NCI-H1436 (cell line): Measurements from ENCODE around the gene SLC35G2.
"Not testable (repeated sequence)": the region's sequence is repeated elsewhere in the genome, so short reads cannot be mapped to it uniquely, and the experiment has no call there.

Source experiments
- DNase-seq: peaks from one replicate; lab custom pipeline; 2025; lab: John Stamatoyannopoulos, UW

SLC35G2 gene

DNA sequence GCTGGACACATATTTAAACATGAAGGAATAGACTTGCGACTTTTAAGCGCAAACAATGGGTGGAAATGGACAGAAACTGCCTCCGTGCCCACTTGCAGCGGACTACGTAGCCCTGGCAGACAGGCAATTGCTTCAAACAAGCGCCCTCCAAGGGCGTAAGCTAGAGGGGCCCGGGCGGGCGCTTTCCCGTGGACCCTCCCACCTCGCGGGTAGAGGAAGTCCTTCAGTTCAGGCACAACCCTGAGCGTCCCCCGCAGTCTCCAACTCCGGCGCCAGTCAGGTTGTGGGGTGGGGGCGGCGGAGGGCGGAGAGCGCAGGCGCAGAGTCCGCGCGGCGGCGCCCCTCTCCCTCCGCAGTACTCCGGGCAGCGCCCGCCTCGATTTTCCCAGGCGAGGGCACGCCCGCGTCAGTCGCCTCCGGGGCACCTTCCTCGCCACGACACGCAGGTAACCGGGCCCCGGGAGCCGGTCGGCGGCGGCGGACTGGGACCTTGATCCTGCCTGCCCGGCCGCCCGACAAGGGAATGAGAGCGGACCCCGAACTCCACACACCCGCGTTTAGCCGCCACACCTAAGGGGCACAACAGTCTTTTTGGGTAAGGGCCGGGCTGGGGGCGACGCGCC lies at the start of gene SLC35G2:
Gene SLC35G2, plus strand, starts transcription at position 358 of the 623 bp plus-strand sequence. CDS start 35,335 bp downstream, outside the sequence.
- peak; percentile 91 for DNase-seq

DNA sequence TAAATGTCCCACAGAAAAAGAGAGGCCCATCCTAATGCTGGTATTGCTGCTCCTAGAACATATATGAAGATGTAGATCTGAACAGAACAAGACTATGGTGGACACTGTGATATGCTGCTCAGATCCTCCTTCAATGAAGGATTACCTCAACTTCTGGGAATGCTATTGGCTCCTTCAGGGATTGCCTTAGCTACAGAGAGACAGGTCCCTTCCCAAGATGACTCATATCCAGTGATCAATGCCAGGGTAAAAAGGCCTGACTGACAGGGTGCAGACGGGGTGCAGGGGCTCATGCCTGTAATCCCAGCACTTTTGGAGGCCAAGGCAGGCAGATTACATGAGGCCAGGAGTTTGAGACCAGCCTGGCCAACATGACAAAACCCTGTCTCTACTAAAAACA lies 46.2 kb upstream of the SLC35G2 start:
- DNase-seq: no peak

DNA sequence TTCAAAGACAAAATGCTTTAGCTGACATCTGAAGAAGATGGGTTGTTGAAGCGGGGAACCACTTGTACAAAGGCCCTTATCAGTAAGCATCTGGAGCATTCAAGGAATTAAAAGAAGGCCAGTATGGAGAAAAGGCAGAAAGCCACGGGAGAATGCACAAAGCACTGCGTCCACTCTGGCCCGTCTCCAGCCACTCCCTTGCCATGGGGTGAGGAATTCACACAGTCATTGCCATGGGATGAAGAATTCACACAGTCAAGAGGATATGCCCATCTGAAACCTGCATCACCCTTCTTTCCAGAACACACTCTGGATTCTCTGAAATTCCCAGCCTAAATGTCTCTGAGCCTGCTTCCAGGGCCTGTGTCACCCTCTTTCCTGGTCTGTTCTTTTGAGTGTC lies 40.1 kb upstream of the SLC35G2 start:
- no peak for DNase-seq

DNA sequence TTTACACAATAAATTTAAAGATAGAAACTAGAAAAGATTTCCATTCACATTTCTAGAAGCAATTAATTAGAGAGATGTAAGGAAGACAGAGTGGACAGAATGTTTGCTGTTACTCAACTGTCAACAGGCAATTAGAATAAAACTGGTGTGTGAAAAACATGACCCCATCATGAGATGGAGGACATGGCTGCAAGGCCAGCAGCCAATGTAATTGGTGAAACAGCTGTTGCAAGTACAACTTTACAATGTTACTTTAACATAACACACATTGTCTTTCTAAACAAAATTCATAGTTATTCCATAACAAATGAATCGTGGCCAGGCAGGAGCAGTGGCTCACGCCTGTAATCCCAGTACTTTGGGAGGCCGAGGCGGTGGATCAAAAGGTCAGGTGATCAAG lies 38.2 kb upstream of the SLC35G2 start:
- no peak for DNase-seq

DNA sequence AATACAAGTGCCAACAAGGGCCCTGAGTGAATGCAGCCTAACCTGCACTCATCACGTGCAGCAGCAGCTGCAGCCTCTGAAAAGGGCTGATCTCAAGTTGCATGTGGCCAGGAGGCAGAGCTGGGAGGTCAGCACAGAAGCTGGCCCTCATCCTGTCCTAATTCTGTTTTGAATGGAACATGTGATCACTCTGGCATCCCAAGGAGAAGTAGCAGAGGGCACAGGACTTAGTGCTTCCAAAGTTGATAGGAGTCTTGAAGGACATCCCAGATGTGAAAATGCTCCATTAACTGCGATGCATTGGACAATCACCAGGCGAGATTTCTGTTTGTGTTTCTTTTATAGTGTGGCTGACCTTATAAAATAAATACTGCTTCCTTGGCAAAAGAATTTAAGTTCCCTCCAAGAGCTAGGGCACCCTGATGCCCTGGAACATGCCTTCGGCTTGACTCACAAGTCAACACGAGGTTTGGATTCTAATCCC lies 35.2 kb upstream of the SLC35G2 start:
- DNase-seq: no peak

DNA sequence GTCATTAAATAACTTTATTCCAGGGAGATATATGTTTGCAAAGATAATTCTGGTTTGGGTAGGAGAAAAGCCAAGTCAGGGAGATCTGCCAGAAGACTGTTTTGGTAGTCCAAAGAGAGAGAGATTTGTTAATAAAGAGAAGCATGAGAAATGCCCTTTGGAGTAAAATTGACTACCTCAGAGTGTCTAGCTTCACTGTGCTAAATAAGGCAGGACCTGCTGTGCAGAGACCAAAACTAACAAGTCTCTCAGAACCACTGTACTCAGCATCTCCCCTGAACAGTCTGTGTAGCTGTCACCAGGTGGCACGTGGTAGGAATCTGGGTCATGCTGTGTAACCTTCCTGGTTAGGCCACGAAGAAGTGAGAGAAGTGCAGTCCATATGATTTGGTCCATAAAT lies 31.6 kb upstream of the SLC35G2 start:
- DNase-seq: no peak

DNA sequence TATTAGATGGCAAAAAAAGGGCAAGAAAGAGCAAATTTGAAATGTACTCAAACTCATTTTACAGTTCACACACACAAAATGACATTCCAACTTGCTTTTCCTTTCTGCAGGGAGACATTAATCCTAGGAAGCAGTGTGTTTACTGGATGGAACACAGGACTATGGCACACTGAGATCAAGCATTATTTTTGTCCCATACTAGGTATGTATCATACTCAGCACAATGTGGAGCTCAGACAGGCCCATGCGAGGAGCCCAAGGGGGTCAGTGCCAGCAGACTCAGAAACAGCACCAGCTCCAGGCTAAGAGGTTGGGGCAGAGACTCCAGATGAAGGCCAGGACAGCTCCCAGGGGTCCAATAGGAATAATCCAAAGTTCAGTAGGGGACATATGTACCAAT lies 30.8 kb upstream of the SLC35G2 start:
- no peak for DNase-seq

DNA sequence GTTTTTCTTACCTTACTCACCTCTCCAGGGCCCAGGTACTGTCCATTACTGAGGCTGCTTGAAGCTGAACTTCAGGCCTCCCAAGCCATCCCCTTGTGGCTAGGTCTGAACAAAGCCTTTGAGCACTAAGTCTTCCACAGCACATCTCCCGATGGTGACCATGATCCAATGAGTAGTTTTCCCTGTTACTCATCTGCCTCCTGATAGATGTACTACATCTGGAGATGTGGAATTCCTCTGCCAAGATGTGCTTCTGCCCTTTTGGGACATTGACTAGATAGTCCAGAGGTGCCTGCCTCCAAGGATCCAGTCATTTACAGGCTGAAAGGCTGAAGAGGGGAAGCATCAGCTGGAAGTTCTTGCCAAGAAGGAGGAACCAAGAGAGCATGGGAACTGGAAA lies 28.9 kb upstream of the SLC35G2 start:
- no peak for DNase-seq

DNA sequence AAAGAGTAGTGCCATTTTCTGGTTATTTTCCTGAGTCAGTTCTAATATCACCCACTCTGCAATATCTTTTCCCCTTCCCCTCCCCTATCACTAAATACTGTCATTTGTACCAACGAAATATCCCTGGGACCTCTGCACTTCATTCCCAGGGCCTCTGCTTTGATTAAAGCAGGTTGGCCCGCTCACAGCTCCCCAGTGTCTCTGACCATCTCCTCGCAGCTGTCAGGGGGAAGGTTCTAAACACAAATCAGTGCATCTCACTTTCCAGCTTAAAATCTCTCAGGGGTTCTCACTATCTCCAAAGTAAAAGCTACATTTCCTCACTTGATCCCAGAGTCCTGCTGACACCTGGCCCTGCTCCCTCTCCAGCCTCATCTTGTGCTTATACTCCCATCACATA lies 28.1 kb upstream of the SLC35G2 start:
- no peak for DNase-seq

DNA sequence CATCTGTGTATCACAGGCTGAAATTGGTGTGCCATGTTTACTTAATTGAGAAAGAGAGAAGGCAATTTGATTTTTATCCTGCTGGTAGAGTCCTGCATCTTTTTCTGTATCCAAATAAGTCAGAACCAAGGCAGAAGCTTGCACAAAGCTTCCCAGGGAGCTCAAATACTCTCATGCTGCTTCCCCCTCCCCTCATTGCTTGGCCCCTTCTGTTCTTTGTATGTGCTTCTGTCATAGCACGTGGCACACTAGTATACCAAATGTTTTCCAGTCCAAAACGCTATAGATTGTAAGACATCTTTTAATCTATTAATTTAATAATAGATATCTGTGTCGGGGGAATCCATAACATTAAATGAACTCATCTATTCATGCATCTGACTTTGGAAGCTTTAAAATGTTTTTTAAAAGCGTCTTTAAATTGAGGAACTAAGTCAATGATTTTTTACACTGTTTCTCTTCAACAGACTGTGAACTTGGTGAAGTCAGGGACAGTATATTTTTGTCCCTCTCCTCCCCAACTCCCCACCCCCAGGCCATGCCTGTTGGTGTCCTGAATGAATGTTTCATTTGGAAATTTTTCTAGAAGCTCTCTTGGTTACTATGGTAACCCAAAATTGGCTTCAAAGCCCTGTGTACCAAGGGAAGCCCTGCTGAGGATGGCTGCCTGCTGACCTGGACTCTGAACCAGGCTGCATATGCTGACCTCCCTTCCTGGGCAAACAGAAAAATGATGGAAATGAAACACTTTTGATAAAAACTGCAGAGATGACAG lies 26.2 kb upstream of the SLC35G2 start:
- no peak for DNase-seq

DNA sequence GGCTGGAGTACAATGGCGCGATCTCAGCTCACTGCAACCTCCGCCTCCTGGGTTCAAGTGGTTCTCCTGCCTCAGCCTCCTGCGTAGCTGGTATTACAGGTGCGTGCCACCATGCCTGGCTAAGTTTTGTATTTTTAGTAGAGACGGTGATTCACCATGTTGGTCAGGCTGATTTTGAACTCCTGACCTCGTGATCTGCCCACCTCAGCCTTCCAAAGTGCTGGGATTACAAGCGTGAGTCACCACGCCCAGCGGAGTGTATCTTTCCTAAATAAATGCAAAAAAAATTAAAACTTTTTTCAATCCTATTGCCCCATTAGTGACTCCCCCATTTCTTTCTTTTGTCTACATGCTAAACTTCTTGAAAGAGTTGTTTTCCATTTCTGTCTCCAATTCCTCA lies 17.8 kb upstream of the SLC35G2 start:
- DNase-seq: not testable (repeated sequence)

DNA sequence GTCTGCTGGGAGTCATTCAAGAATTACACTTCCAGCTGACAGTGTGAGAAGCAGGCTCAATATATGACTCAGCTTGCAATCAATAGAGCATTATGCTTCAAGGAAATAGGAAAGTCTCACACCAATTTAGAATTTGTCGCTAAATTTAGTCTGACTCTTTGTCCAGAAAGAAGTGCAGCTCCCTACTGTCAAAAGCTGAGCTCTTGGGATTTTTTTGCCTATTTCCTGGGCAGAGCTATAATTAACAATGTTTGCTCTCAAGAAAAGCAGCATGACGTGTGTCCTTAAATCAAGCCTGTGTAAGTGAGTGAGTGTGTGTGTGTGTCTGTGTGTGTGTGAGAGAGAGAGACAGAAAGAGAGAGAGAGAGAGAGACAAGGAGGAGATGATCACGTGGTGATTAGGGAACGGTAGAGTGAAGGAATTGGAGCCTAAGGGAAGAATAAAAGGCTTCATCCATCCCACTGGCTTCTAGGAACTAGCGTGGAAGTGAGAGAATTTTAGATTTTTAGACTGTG lies 16.4 kb upstream of the SLC35G2 start:
- peak; percentile 82 for DNase-seq

DNA sequence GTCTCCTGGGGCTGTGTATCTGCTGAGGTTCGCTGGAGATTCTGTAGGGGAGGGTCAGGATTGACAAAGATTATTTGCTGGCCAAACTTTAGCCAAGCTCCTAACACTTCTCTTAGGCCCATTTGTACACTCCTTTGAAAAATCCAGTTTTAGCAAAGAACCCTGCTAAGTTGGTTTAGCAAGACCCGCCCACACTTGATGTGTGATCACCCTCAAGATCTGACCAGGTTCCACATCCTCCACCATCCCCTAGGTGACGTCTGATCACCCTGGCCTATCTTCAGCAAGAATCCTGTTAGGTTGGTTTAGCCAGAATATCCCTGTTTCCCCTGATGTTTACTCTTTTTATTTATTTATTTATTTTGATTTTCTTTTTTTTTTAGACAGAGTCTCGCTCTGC lies 14.8 kb upstream of the SLC35G2 start:
- no peak for DNase-seq

DNA sequence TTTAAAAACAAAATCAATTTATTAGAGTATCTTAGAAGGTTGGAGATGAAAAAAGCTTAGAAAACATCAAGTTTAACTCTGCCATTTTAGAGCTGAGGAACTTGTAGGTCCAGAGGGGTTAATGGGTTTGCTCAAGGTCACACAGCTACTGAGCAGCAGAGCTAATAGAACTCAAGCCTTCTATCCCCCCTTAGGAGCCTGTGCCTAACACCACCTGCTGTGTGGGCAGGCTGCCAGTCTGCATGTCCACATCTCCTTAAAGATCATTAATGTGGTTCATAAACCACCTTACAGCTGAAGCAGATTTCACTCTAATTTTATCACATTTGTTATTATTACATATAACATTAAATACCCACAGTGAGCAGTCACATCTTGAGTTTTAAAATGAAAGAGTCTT lies 14.1 kb upstream of the SLC35G2 start:
- DNase-seq: no peak

DNA sequence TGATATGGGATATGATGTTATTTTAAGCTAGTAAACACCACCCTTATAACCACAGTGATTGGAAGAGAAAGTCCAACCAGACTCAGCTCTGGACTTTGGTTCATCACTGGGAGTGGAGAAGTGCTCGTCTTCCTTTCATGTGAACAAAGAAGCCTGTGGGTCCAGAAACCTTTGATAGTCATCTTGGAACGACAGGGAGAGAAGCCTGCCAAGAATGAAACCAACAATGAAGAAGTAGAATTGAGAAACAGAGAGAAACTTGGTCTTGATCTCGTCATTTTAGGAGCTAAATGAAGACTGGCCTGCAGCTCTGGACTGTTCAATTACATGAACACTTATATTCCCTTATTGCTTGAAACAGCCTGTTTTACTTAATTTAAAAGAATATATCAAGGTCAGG lies 13.1 kb upstream of the SLC35G2 start:
- DNase-seq: no peak

DNA sequence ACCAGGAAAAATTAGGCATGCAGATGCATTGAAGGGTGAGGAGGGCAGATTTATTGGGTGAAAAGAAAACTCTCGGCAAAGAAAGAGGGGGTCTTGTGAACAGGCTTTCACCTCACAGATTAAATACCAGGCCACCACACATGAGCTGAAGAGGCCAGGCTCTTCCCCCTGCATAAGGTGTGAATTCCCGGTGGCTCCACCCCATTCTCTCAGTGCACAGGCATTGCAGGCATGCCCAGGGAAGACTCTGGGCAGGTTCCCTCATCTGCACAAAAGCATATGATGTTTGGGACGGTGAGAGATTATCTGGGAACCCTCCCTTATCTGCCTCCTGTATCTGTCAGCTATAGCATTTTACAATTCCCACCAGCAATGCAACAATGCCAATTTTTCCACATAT lies 7.2 kb upstream of the SLC35G2 start:
- no peak for DNase-seq

DNA sequence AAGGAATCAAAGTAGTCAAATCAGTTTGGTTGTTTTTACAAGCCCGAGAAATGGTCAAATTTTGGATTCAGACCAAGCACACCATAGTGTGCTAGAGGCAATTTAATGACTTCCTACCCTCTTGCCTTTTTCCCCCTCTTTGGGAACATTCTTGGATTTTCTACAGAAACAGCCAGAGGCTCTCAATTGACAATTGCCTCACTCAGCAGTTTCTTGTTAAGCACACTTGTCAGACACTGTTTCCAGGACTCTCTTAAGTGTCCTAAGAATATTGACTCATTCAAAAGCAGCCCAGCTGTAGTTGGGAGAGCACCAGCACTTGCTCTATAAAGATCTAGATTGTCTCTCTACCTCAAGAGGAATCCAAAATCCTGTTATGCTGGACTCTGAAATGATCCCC lies 1.5 kb upstream of the SLC35G2 start:
- DNase-seq: no peak

DNA sequence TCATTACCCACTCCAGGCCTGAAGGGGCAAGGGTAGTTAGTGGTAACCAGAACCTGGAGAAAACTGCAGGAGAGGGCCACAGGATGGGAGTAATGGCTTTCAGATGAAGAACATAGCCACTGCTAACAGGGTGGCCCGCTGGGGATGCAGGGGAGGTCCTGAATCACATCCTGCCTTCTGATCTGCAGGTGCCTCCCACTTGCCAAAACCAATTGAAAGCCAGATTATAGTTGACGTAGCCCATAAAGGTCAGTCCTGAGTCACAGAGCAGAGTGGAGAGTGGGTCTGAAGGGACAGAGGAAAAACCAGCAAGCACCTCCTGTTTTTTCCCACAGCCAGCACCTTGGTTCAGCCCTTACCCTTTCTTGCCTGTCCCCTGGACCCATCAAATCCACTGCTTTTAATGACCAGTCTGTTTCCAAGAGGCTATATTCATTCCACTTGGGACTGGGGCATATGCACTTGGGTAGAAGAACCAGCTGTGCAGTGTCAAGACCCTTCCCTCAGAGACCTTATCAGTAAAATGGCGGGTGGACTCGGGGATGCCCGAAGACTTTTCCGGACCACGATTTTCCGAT lies 646 bp upstream of the SLC35G2 start:
- peak; percentile 50 for DNase-seq

DNA sequence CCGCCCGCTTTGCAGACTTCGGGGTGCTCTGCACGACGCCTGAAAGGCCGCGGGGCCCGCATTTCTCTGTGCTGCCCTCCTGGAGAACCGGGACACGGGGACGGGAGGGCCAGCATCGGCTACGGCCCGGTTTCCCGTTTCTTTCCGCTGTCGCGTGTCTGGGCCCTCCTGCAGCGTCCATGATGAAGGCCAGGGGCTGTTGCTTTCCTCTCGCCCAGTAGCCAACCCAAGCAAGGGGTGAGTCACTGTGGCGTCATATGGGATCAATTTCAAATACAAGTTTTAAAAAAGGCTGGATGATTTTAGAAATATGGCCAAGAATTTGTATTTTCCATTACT lies 435 bp downstream of the SLC35G2 start:
- peak; percentile 44 for DNase-seq

DNA sequence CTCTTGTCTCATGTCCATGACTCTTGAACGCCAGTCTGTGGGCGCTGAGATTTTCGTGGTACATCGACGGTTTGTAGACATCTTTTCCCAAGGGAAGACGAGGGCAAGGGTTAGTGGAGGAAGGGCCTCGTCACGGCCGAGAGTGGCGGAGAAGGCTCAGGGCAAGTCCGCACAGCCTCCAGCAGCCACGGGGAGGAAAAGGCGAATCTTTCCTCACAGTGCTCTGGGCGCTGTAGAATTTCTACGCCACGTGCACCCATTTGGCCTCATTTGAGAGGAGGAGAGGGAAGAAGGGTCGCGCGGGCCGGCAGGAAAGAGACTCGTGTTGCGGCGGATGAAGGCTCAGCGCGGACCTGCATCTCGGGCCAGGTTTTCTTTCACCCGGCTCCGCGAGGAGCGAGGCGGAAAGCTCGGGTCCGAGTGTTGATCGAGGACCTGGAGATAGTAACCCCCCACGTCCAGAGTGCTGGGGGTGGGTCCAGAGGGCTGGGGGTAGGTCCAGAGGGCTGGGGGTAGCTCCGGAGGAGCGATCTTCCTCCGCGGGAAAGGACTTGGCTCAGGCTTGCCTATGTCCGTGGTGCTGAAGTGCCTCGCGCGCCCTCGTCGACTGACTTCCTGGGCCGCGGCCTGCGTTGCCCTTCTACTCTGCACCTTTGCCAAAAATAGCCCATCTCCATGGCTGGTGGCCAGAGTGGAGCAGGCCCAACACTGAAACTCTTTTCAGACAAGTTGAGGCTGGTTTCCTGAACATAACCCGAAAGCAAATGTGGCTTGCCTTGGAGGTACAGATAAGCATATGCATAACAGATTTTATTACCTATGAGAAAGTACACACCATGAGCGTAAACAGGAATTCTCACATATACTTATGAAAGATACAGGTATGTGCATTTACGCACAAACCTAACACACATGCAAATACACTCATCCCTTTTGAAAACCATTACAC lies 1.1 kb downstream of the SLC35G2 start:
- DNase-seq: peak; percentile 58

DNA sequence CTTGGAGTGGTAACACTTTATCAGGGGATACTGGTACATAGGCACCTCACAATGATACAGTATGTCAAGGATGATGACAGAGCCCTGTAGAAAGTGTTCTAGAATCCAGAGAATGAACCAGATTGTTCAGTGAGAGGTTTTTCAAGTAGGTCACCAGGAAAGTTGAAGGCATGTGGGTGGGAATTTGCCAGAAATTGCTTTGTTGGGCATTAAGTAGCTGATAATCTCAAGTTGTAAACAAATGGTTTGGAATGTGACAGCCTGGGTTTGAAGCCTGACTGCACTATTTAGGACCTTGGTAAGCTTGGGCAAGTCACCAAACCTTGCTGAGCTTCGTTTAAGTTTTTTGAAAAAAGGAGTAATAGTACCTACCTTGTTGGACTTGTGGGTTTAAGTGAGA lies 12.5 kb downstream of the SLC35G2 start:
- DNase-seq: no peak
